GM12874 (cell line): ENCODE results near the gene CISD2.

Experiments used
- TF ChIP-seq, protein P1 (sequence below): IDR thresholded peaks from 2 replicates; pipeline ENCODE4 v1.5.1; 2011; ENCODE audit warnings: low read depth, mild to moderate bottlenecking, control low read depth, low read length, moderate library complexity; ENCODE audit not compliant: insufficient read depth

Gene CISD2

GRCh38 chr4:102858828-102859464 is 9.8 kb upstream of the CISD2 start:
- TF ChIP-seq, protein P1, sequence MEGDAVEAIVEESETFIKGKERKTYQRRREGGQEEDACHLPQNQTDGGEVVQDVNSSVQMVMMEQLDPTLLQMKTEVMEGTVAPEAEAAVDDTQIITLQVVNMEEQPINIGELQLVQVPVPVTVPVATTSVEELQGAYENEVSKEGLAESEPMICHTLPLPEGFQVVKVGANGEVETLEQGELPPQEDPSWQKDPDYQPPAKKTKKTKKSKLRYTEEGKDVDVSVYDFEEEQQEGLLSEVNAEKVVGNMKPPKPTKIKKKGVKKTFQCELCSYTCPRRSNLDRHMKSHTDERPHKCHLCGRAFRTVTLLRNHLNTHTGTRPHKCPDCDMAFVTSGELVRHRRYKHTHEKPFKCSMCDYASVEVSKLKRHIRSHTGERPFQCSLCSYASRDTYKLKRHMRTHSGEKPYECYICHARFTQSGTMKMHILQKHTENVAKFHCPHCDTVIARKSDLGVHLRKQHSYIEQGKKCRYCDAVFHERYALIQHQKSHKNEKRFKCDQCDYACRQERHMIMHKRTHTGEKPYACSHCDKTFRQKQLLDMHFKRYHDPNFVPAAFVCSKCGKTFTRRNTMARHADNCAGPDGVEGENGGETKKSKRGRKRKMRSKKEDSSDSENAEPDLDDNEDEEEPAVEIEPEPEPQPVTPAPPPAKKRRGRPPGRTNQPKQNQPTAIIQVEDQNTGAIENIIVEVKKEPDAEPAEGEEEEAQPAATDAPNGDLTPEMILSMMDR, result no peak

GRCh38 chr4:102860611-102861324 is 8.0 kb upstream of the CISD2 start:
- TF ChIP-seq, protein P1, result no peak

- TF ChIP-seq, protein P1, result no peak
Measured at GRCh38 chr4:102862016-102862415, 6.8 kb upstream of the CISD2 start.

- TF ChIP-seq, protein P1, result no peak
Measured at GRCh38 chr4:102862747-102863146, 6.0 kb upstream of the CISD2 start.

DNA sequence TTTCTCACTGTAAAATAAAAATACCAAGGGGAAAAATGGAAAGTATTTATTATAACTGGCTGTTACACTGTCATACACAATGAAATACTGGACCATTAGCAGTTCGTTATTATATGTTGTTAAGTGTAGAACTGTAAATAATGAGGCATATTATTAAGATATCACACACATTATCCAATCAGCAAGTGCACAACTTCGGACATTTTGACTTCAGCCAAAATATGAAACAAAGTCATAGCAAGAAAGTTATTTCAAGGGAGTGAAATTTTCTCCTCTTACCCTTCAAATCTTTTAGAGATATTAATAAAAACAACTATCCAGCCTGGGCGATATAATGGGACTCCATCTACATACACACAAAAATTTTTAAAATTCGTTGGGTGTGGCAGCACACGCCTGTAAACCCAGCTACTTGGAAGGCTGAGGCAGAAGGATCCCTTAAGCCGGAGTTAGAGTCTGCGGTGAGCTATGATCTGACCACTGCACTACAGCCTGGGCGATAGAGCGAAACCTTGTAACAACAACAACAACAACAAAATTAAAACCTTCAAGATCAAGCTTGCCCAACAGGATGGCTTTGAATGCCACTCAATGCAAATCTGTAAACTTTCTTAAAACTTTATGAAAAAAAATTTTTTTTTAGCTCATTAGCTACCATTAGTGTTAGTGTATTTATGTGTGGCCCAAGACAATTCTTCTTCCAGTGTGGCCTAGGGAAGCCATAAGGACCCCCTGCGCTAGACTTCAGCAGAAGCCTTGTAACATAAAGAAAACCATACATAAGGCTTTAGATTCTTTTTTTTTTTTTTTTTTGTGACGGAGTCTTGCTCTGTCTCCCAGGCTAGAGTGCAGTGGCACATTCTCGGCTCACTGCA is 1.3 kb upstream of the CISD2 start:
- TF ChIP-seq, protein P1, result no peak

DNA sequence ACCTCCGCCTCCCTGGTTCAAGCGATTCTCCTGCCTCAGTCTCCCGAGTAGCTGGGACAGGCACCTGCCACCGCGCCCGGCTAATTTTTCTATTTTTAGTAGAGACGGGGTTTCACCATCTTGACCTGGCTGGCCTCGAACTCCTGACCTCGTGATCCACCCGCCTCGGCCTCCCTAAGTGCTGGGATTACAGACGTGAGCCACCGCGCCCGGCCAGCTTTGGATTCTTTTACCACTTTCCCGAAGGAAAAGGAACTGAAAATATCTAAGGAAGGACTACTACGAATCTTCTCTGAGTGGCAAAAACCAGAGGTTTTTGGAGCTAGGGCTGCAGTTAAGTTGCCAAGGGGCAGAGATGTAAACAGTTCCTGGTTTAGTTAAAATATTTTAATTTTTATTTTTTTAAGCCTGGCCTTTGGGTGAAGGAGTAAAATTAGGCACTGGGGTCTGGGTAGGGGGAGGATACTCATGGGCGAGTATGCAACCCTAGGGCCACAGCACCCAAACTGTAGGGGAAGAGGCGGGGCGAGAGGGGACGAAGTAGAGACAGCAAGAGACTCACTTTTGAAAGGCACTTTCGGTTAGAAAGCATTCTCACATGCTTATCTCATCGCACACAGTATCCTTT is 525 bp upstream of the CISD2 start:
- TF ChIP-seq, protein P1, result no peak
